Measurements from ENCODE around the gene EMC7.

GRCh38 chr15:34111488-34111887 is 9.8 kb upstream of the EMC7 start:
- TF ChIP-seq CTCF (conservative IDR thresholded peaks at IDR 0.05; ENCODE audit: low read depth, low read length) (no peak), EZH2 (IDR thresholded peaks at IDR 0.05; ENCODE audit: low read length, unreplicated experiment) (no peak), EZH2phosphoT487 (IDR thresholded peaks at IDR 0.05; ENCODE audit: borderline replicate concordance, low read length) (no peak)

Measured in PC-3 (cell line).